Measurements from ENCODE around the gene HK1.

DNA sequence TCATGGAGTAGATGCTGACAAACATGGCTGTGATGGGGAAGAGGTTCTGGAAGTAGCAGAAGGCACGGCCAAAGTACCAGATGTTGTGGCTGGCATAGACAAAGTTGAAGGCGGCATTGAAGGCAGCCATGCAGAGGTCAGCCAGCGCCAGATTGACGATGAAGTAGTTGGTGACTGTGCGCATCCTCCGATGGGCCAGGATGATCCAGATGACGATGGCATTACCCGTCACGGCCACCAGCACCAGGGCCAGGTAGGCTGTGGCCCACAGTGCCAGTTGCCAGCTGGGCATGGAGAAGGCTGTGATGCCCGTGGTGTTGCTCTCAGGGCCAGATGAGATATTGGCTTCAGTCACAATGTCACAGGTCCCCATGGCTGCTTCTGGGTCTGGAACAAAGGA lies 137.7 kb downstream of the HK1 start:
- TF ChIP-seq, protein P1, sequence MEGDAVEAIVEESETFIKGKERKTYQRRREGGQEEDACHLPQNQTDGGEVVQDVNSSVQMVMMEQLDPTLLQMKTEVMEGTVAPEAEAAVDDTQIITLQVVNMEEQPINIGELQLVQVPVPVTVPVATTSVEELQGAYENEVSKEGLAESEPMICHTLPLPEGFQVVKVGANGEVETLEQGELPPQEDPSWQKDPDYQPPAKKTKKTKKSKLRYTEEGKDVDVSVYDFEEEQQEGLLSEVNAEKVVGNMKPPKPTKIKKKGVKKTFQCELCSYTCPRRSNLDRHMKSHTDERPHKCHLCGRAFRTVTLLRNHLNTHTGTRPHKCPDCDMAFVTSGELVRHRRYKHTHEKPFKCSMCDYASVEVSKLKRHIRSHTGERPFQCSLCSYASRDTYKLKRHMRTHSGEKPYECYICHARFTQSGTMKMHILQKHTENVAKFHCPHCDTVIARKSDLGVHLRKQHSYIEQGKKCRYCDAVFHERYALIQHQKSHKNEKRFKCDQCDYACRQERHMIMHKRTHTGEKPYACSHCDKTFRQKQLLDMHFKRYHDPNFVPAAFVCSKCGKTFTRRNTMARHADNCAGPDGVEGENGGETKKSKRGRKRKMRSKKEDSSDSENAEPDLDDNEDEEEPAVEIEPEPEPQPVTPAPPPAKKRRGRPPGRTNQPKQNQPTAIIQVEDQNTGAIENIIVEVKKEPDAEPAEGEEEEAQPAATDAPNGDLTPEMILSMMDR (IDR thresholded peaks at IDR 0.05), result no peak
- no peak for TF ChIP-seq ZNF317 (CRISPR knock-in tag; IDR thresholded peaks at IDR 0.05; ENCODE audit: borderline replicate concordance, low read depth)
- no peak for TF ChIP-seq NR3C1 (CRISPR knock-in tag; conservative IDR thresholded peaks at IDR 0.05; ENCODE audit: low read depth)
- TF ChIP-seq CREB1 (CRISPR knock-in tag; IDR thresholded peaks at IDR 0.05), result no peak
- TF ChIP-seq, protein P2, sequence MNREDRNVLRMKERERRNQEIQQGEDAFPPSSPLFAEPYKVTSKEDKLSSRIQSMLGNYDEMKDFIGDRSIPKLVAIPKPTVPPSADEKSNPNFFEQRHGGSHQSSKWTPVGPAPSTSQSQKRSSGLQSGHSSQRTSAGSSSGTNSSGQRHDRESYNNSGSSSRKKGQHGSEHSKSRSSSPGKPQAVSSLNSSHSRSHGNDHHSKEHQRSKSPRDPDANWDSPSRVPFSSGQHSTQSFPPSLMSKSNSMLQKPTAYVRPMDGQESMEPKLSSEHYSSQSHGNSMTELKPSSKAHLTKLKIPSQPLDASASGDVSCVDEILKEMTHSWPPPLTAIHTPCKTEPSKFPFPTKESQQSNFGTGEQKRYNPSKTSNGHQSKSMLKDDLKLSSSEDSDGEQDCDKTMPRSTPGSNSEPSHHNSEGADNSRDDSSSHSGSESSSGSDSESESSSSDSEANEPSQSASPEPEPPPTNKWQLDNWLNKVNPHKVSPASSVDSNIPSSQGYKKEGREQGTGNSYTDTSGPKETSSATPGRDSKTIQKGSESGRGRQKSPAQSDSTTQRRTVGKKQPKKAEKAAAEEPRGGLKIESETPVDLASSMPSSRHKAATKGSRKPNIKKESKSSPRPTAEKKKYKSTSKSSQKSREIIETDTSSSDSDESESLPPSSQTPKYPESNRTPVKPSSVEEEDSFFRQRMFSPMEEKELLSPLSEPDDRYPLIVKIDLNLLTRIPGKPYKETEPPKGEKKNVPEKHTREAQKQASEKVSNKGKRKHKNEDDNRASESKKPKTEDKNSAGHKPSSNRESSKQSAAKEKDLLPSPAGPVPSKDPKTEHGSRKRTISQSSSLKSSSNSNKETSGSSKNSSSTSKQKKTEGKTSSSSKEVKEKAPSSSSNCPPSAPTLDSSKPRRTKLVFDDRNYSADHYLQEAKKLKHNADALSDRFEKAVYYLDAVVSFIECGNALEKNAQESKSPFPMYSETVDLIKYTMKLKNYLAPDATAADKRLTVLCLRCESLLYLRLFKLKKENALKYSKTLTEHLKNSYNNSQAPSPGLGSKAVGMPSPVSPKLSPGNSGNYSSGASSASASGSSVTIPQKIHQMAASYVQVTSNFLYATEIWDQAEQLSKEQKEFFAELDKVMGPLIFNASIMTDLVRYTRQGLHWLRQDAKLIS (CRISPR knock-in tag; IDR thresholded peaks at IDR 0.05; ENCODE audit: borderline replicate concordance), result no peak
- TF ChIP-seq NR1H2 (CRISPR knock-in tag; IDR thresholded peaks at IDR 0.05), result no peak
- TF ChIP-seq, protein P3, sequence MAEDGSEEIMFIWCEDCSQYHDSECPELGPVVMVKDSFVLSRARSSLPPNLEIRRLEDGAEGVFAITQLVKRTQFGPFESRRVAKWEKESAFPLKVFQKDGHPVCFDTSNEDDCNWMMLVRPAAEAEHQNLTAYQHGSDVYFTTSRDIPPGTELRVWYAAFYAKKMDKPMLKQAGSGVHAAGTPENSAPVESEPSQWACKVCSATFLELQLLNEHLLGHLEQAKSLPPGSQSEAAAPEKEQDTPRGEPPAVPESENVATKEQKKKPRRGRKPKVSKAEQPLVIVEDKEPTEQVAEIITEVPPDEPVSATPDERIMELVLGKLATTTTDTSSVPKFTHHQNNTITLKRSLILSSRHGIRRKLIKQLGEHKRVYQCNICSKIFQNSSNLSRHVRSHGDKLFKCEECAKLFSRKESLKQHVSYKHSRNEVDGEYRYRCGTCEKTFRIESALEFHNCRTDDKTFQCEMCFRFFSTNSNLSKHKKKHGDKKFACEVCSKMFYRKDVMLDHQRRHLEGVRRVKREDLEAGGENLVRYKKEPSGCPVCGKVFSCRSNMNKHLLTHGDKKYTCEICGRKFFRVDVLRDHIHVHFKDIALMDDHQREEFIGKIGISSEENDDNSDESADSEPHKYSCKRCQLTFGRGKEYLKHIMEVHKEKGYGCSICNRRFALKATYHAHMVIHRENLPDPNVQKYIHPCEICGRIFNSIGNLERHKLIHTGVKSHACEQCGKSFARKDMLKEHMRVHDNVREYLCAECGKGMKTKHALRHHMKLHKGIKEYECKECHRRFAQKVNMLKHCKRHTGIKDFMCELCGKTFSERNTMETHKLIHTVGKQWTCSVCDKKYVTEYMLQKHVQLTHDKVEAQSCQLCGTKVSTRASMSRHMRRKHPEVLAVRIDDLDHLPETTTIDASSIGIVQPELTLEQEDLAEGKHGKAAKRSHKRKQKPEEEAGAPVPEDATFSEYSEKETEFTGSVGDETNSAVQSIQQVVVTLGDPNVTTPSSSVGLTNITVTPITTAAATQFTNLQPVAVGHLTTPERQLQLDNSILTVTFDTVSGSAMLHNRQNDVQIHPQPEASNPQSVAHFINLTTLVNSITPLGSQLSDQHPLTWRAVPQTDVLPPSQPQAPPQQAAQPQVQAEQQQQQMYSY (CRISPR knock-in tag; IDR thresholded peaks at IDR 0.05), result no peak
- TF ChIP-seq, protein P4, sequence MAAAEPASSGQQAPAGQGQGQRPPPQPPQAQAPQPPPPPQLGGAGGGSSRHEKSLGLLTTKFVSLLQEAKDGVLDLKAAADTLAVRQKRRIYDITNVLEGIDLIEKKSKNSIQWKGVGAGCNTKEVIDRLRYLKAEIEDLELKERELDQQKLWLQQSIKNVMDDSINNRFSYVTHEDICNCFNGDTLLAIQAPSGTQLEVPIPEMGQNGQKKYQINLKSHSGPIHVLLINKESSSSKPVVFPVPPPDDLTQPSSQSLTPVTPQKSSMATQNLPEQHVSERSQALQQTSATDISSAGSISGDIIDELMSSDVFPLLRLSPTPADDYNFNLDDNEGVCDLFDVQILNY (CRISPR knock-in tag; IDR thresholded peaks at IDR 0.05), result no peak
- no peak for TF ChIP-seq ELF4 (CRISPR knock-in tag; IDR thresholded peaks at IDR 0.05; ENCODE audit: low read depth)
- TF ChIP-seq TCF7 (CRISPR knock-in tag; IDR thresholded peaks at IDR 0.05; ENCODE audit: low read depth), result no peak
- TF ChIP-seq, protein P5, sequence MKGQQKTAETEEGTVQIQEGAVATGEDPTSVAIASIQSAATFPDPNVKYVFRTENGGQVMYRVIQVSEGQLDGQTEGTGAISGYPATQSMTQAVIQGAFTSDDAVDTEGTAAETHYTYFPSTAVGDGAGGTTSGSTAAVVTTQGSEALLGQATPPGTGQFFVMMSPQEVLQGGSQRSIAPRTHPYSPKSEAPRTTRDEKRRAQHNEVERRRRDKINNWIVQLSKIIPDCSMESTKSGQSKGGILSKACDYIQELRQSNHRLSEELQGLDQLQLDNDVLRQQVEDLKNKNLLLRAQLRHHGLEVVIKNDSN (CRISPR knock-in tag; IDR thresholded peaks at IDR 0.05), result no peak
- TF ChIP-seq NFE2L1 (CRISPR knock-in tag; IDR thresholded peaks at IDR 0.05), result no peak
- TF ChIP-seq JUN (CRISPR knock-in tag; IDR thresholded peaks at IDR 0.05), result no peak
